ENCODE results near the gene TLCD1.

DNA sequence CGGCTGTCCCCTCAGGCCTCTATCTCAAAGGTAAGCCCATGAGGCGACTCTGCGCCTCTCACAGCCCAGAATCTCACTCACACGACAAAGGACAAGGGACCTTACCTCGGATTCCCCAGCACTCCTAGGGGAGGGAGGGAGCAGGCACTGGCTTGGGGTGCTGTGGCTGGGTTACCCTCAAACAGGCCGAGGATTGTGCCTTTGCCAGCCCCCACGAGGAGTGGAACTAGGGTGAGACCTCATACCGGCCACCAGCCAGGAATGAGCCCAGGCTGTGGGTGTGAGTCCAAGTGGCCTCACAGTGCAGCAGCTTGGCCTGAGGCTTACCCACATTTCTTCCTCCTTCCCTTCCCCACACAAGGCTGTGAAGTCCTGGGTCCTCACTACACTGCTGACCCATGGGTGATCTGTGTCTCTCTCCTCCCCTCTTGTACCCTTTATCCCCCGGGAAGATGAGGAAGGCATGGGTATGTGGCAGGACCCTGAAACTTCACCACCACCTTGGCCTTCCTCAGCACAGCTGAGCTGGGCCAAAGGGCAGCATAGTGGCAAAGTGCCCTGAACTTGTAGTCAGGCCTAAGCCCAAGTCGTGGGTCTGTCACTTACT lies 20.2 kb downstream of the TLCD1 start:
- no peak for TF ChIP-seq POLR2A (IDR thresholded peaks at IDR 0.05)
- TF ChIP-seq, protein P1, sequence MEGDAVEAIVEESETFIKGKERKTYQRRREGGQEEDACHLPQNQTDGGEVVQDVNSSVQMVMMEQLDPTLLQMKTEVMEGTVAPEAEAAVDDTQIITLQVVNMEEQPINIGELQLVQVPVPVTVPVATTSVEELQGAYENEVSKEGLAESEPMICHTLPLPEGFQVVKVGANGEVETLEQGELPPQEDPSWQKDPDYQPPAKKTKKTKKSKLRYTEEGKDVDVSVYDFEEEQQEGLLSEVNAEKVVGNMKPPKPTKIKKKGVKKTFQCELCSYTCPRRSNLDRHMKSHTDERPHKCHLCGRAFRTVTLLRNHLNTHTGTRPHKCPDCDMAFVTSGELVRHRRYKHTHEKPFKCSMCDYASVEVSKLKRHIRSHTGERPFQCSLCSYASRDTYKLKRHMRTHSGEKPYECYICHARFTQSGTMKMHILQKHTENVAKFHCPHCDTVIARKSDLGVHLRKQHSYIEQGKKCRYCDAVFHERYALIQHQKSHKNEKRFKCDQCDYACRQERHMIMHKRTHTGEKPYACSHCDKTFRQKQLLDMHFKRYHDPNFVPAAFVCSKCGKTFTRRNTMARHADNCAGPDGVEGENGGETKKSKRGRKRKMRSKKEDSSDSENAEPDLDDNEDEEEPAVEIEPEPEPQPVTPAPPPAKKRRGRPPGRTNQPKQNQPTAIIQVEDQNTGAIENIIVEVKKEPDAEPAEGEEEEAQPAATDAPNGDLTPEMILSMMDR (IDR thresholded peaks at IDR 0.05): no peak
- no peak for TF ChIP-seq POLR2AphosphoS5 (IDR thresholded peaks at IDR 0.05)
